Esophagus squamous epithelium (tissue), 4 donors: ENCODE measurements around the gene HNRNPAB.

Experiments used
- POLR2A ChIP-seq, 4 donors: fragments of 450-650 bp; IDR thresholded peaks; one replicate each; pipeline ENCODE4 v1.6.1; 2017; ENCODE audit warnings: antibody characterized with exemption in 4 of 4, mild to moderate bottlenecking in 4 of 4, moderate library complexity in 3 of 4
- TF ChIP-seq, protein P1 (sequence below), 6 experiments: fragments of 450-650 bp in 4 of 6; fragments of 200-600 bp in 2 of 6; sonication (generic) in 2 of 6; IDR thresholded peaks; one replicate each; pipeline ENCODE4 v1.5.1; 2016 to 2019; ENCODE audit warnings: antibody characterized with exemption in 6 of 6, mild to moderate bottlenecking in 4 of 6, moderate library complexity in 4 of 6

DNA sequence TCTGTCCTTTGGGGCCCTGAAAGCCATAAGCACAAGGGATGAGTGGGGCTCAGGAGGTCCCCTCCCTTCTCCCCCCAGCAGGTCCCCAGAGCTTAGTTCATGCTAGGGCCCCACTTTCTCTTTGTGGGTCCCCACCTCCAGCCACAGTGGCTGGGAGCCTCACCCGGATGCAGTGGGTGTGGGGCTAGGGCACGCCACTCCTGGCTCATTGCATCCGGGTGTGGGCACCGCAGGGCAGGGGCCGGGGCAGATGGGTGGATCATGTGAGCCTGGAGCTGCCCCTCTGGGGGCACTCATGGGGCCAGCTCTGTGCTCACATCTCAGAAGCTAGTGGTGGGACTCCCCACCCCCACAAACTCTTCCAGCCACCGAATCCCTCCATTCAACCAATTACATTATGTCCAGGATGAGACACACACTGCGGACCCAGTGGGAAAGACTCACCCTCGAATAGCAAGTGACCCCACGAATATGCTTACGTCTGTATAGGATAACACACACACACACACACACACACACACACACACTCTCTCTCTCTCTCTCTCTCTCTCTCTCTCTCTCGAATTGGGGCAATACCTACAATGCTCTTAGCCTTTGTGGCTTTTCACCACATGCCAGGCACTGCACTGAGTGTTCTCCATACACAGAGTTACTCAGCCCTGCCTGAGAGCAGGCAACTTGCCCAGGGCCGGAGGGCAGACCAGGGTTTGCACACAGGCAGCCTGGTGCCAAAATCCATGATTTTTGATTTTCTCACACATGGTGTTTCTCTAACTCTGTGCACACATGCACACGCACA is 45.1 kb downstream of the HNRNPAB start:
- TF ChIP-seq POLR2A (IDR thresholded peaks at IDR 0.05), result no peak
- TF ChIP-seq, protein P1, sequence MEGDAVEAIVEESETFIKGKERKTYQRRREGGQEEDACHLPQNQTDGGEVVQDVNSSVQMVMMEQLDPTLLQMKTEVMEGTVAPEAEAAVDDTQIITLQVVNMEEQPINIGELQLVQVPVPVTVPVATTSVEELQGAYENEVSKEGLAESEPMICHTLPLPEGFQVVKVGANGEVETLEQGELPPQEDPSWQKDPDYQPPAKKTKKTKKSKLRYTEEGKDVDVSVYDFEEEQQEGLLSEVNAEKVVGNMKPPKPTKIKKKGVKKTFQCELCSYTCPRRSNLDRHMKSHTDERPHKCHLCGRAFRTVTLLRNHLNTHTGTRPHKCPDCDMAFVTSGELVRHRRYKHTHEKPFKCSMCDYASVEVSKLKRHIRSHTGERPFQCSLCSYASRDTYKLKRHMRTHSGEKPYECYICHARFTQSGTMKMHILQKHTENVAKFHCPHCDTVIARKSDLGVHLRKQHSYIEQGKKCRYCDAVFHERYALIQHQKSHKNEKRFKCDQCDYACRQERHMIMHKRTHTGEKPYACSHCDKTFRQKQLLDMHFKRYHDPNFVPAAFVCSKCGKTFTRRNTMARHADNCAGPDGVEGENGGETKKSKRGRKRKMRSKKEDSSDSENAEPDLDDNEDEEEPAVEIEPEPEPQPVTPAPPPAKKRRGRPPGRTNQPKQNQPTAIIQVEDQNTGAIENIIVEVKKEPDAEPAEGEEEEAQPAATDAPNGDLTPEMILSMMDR (IDR thresholded peaks at IDR 0.05), result no peak
